Measurements from ENCODE around the gene RHOT1.
A peak's percentile ranks its signal among the peaks of the same experiment; 100 is the strongest.
"Not testable (repeated sequence)": the region's sequence is repeated elsewhere in the genome, so short reads cannot be mapped to it uniquely, and the experiment has no call there.

RHOT1 gene

DNA sequence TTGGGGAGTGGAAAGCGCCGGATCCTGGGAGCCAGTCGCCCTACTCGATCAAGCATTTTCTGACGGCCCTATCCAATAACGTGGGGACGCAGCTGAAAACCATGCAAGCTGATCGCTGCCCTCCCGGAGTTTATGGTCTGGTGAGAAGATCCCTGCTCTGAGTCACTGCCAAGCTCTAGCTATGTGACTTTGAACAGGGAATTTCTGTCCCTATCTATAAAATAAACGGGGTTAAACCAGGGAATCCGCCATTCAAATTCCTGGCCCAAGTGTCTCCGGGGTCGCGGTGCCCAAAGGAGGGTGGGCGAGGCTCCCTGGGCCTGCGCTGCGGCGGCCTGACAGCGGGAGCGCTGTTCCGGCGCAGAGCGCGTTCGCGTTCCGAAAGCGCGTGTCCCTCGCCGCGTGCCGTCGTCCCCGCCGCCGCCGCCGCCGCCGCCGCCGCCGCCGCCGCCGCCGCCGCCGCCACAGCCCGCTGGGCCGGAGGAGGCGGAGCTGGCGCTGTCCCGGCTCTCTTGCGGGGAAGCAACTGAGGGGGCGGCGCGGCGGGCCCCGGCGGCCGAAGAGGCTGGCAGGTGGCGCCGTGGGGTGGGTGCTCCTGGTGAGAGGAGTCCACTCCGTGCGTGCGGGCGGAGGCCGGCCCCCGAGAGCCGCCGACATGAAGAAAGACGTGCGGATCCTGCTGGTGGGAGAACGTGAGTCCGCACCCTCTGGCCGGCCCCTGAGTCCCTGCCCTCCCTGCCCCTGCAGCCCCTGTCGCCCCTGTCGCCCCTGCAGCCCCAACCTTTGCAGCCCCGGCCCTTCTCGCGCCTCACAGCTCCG, at the start of gene RHOT1:
RHOT1 (plus strand) TSS at position 465 of the 819 bp plus-strand sequence; CDS start at position 656, 191 bp downstream.
- intact Hi-C loops (cut with DNase I) = loop anchor here (5.0 kb wide), 1 partner anchor 135 kb away; the partner anchor contains the start of gene LRRC37B
- peak; percentile 55 to 94 (median 67) for DNase-seq

DNA sequence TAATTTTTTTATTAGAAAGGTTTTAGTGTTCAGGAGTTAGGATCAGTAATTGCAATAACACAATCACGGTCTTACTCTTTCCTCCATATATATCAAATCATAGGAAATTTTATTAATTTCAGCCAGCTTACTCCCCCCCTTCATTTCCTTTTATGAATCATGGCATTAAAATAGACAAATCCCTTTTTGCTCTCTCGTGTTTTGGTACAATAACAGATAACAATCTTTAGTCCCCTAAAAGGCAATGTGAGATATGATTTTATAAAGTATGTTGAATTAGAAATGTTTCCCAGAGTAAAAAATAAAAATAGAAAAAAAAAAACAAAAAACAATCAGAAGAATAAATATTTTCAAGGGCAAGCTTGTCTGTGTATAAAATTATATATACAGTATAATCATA, 42.6 kb upstream of the RHOT1 start:
- intact Hi-C loops (cut with DNase I) = no loop called here
- DNase-seq = no peak

GRCh38 chr17:32100323-32100722, 42.0 kb upstream of the RHOT1 start:
- intact Hi-C loops (cut with DNase I); DNase-seq: not testable (repeated sequence)

- DNase-seq = no peak
- intact Hi-C loops (cut with DNase I) = no loop called here
These were observed 41.2 kb upstream of the RHOT1 start for GRCh38 chr17:32100971-32101631.

GRCh38 chr17:32102172-32102571, 40.1 kb upstream of the RHOT1 start:
- DNase-seq = no peak
- intact Hi-C loops (cut with DNase I) = no loop called here

GRCh38 chr17:32102646-32103186, 39.6 kb upstream of the RHOT1 start:
- intact Hi-C loops (cut with DNase I) = no loop called here
- DNase-seq = no peak

DNA sequence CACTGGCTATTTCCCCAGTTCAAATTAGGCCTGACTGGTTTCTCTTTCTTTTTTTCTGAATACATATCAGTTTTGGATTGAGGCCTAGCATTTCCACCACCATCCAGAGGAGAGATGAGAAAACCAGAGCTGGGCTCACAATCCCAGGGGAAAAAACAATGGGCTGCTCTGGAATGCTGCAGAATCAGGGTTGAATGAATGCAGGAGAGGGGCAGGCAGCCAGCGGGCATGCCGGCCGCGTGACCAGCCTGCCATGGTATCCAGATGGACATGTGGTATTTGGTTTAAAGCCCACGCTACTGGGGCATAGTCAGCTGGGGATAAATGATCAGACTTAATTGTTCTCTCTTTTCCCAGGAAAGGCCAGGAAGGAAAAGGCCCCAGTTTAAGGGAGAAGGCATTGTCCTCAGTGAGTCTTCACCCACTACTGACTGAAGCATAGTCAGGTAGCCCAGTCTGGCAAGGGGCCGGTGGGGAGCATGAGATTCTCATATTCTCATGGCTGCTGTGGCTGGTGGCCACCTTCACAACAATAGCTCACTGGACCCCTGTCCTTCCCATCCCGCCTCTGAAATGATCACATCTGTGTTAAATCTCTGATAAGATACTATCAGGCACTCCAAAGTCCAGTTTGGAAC, 38.7 kb upstream of the RHOT1 start:
- peak in 4 of 10 donors; percentile 10 to 84 (median 58) for DNase-seq
- intact Hi-C loops (cut with DNase I) = no loop called here

GRCh38 chr17:32104158-32104557, 38.1 kb upstream of the RHOT1 start:
- intact Hi-C loops (cut with DNase I) = no loop called here
- no peak for DNase-seq

GRCh38 chr17:32106471-32106981, 35.8 kb upstream of the RHOT1 start:
- intact Hi-C loops (cut with DNase I); DNase-seq: not testable (repeated sequence)

GRCh38 chr17:32107194-32107593, 35.1 kb upstream of the RHOT1 start:
- DNase-seq; intact Hi-C loops (cut with DNase I): not testable (repeated sequence)

DNA sequence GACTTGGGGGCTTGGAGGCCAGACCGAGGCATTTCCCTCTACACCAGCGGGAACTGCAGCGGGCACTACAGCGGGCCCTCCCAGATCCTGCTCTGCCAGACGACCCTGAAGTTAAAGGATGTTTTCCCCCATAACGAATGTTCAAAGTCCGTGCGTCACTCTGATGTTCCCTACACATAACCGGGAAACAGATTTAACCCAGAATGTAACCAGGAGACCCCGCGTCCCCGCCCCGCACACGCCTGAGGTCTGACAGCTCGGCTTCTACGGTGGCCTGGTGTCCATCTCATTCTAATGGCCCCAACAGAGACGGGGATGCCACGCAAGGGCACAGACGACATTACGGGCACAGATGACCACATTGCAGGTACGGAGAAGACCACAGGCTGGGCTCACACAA, 31.7 kb upstream of the RHOT1 start:
- DNase-seq = no peak

GRCh38 chr17:32111141-32111771, 31.0 kb upstream of the RHOT1 start:
- DNase-seq = peak in 7 of 10 donors; percentile 48 to 91 (median 57)
- intact Hi-C loops (cut with DNase I) = no loop called here

More for the DNA sequence above, 31.7 kb upstream of the RHOT1 start:
- intact Hi-C loops (cut with DNase I) = no loop called here

GRCh38 chr17:32112416-32112815, 29.9 kb upstream of the RHOT1 start:
- DNase-seq = no peak
- intact Hi-C loops (cut with DNase I) = no loop called here

GRCh38 chr17:32114536-32114935, 27.8 kb upstream of the RHOT1 start:
- no peak for DNase-seq
- intact Hi-C loops (cut with DNase I) = no loop called here

- intact Hi-C loops (cut with DNase I); DNase-seq: not testable (repeated sequence)
These were observed 26.8 kb upstream of the RHOT1 start for GRCh38 chr17:32115546-32115945.

- intact Hi-C loops (cut with DNase I) = no loop called here
- DNase-seq = no peak
These were observed 25.4 kb upstream of the RHOT1 start for GRCh38 chr17:32116937-32117336.

- intact Hi-C loops (cut with DNase I) = no loop called here
- peak in 2 of 10 donors; percentile 14 to 22 for DNase-seq
These were observed 24.9 kb upstream of the RHOT1 start for GRCh38 chr17:32117399-32117798.

DNA sequence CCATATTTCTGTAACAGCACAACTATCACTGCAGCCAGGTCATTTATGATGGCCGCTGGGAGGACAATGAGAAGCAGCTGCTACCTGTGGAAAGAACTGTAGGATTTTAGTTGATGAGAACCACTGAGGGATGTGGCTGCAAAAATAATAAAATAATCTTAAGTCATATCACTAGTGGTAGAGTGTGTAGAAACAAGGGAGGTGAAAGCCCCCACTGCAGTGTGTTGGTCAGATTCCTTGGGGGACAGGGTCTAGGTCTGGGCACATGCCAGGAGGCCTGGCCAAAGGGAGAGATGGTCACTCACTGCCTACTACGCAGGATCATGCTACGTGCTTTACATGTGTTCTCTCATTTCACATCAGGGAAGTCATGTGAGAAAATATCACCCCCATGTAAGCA, 24.2 kb upstream of the RHOT1 start:
- intact Hi-C loops (cut with DNase I); DNase-seq: not testable (repeated sequence)

DNA sequence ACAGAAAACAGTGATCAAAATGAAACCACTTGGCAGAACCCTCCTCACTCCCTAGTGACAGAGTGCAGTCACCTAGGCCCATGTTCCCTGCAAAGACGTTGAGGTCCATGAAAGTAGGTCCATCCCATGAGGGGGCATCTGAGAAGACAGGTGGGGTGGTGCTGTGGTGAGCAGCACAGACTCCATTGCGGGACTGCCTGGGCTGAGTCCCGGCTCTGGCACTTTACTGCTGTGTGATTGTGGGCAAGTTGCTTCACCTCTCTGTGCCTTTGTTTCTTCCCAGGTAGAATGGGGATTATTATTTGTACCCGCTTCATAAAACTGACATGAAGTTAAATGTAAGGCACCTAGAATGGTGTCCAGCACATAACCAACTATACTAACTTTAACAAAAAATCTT, 23.5 kb upstream of the RHOT1 start:
- intact Hi-C loops (cut with DNase I) = no loop called here

DNA sequence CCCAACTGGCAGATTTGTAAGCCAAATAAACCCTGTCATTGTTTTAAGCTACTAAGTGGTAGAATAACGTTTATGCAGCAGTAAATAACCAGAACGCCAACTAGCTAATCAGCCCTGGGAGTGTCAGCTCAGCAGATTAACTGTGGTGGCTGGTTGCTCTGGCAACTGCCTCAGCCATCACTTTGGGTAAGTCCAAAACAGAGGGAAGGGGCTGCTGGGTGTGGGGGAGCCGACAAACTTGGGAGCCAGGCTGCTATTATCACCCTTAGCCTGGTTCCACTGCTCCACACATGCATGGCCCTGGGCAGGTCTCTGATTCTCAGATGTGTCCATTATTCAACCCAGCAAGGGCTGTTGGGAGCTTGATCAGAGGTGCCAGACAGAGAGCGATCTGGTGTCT, 22.2 kb upstream of the RHOT1 start:
- no peak for DNase-seq
- intact Hi-C loops (cut with DNase I) = no loop called here

More for the DNA sequence above, 23.5 kb upstream of the RHOT1 start:
- DNase-seq = no peak

All from posterior cingulate gyrus (tissue), 11 donors.